Subcutaneous preadipocyte (primary cell): ENCODE results near the gene TBC1D20. TPM values are rescaled to one million over a fixed set of nuclear protein-coding genes. Genes with fewer than 3 reads are reported as not detected.

ENCODE experiments used
- small RNA-seq: library from RNA; depleted of rRNA; stranded (forward); fragments of <200 nt; gene quantifications from one replicate; pipeline ENCODE3, GENCODE V24; 2012
- total RNA-seq: library from RNA; depleted of rRNA; stranded (reverse); fragments of >200 nt; gene quantifications from 2 replicates; pipeline ENCODE4 v1.2.3, GENCODE V29; 2012

Gene TBC1D20
- 25.0 and 28.2 TPM in 2 replicates for total RNA-seq

DNA sequence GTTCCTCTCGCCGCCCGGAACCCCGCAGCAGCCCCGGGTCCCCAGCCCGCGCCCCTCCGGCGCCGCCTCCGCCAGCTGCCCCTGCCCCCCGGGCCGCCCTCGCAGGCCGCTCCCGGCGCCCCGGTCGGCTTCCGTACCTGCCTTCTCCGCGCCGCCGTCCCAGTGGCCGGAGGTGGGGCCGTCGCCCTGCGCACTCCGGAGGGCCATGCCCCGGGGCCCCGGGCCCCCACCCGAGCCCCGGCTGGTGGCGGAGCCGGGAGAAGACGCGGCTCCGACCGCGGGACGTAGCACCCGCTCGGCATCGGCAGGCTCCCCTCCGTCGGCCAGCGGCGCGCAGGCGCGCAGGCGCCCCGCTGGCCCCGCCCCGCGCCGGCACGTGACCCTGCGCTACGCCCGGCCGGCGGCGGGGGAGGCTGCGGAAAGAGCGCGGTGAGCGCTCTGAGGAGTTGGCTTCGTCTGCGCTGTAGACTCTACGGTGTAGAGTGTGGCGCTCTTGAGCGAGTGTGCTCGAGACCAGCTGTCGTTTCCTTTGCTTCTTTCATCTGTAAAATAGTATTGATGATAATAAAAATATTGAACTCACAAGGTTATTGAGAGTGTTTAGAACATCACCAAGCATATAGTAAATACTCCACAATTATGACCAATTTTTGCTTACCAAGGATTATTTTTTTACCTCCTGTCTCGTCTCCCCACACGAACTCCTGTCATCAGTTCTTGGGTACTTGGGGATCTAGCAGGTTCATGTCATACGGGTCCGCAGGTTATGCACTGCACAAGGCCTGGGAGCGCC lies at the start of gene TBC1D20:
TSS of gene TBC1D20 (minus strand) at position 335 of the 793 bp plus-strand sequence. CDS start at position 207, 128 bp downstream.

DNA sequence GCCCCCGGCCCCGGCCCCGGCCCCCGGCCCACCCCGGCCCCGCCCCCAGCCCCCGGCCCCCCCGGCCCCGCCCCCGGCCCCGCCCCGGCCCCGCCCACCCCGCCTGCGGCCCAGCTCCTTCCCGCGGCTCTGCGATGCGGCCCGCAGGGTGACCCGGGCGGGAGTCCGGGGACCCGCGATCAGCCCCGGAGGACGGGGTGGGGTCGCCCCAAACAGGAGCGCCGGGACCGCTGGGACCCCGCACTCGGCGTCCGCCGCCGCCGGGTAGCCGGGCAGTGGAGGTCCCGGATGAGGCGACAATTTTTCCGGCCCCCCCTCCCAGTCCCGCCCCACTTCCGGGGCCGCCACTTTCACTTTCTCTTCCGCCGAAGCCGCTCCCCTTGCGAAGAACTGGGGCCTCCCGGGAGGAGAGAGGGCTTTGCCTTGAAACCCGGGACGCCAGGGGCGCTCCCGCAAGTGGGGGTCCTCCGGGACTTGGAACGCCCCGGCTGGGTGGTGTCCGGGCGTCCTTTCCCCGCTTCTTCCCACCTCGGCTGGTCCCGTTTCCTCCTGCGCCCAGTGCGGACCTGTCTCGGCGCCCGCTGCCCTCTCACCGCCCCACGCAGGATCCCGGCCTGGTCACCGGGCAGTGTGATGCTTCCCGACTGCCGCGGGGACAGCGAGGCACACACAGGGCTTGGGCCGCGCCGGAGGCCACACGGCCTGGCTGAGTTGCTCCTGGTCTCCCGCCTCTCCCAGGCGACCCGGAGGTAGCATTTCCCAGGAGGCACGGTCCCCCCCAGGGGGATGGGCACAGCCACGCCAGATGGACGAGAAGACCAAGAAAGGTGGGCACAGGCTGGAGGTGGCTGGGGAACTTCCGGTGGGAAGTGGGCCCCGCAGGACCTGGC lies 54.1 kb downstream of the TBC1D20 start, which contains the start of gene RBCK1:
TSS of gene RBCK1 (plus strand) at position 347 of the 890 bp plus-strand sequence. CDS start at position 806, 459 bp downstream.

Small RNA genes lying within 50 kb of the gene (small RNA-seq; reads per million reads assigned to genes)
- not detected for gene RF00019

Other genes with a start within 250 kb of the TBC1D20 start
- not detected in 2 replicates for gene DEFB129, start 235.3 kb downstream of the TBC1D20 start, total RNA-seq
- gene DEFB132, start 204.8 kb downstream of the TBC1D20 start, total RNA-seq: not detected in 2 replicates
- 0.59 and 1.8 TPM in 2 replicates for gene C20orf96, start 171.8 kb downstream of the TBC1D20 start, total RNA-seq
- 6.2 and 8.2 TPM in 2 replicates for gene ZCCHC3, start 165.0 kb downstream of the TBC1D20 start, total RNA-seq
- 4.0 and 4.3 TPM in 2 replicates for gene SOX12, start 137.0 kb downstream of the TBC1D20 start, total RNA-seq
- gene NRSN2, start 115.4 kb downstream of the TBC1D20 start, total RNA-seq: 20.5 and 65.0 TPM in 2 replicates
- gene TRIB3, start 81.8 kb downstream of the TBC1D20 start, total RNA-seq: 22.3 and 27.2 TPM in 2 replicates
- gene RBCK1, start 54.2 kb downstream of the TBC1D20 start, total RNA-seq: 51.2 and 54.0 TPM in 2 replicates
- gene CSNK2A1, start 81.3 kb upstream of the TBC1D20 start, total RNA-seq: 80.1 and 118 TPM in 2 replicates
- not detected in 2 replicates for gene TCF15, start 147.8 kb upstream of the TBC1D20 start, total RNA-seq
- 43.0 and 53.0 TPM in 2 replicates for gene SRXN1, start 190.7 kb upstream of the TBC1D20 start, total RNA-seq
- not detected in 2 replicates for gene SCRT2, start 213.3 kb upstream of the TBC1D20 start, total RNA-seq